ENCODE measurements around the gene DCBLD2.

The DCBLD2 gene

DNA sequence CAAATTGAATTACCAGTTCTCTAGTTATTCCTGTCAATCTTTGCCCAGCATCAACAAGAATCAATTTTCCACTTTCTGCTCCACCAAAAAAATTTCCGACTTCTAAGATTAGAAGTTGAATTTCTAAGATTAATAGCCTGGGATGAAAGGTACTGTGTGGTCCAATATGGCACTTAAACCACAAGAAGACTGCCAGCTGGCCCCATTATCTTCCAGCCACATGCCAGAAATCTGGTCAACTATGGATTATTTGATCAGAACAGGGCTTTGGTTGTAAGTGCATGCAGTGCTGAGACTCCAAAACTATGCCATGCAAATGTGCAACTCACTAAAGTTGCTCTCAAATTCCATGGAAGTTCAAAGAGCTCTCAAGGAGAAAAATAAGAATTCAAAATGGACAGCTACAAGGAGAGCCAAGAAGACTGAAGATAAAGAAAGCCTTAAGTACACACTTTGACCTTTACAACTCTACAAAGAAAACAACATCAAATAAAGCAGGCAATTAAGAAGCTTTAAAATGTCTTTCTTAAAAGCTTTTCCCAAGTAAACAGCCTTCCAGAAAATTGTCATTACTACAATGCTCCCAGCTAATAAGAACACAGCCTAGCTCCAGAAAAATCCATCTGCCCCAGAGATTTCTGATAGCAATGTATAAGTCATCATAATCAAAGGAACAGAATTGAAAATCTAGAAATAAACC is 74.1 kb downstream of the DCBLD2 start:
- no peak for DNase-seq

DNA sequence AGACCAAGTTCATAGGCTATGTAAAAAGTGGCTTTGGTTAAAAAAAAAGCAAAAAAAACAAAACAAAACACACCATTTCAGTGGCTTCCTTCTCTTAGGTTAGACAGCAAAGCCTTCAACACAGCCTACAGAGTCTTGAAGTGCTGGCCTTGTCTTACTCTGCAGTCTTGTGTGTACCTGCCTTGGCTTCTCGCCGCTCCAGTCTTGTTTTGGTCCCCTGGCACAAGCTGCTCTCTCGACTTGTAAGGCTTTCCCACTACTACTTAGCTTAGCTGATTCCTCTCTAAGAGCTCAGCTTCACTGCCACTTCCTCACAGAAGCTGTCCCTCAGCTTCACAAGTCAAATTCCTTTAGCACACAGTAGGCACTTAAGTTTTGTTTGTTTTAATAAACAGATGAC is 75.4 kb downstream of the DCBLD2 start:
- no peak for DNase-seq

DNA sequence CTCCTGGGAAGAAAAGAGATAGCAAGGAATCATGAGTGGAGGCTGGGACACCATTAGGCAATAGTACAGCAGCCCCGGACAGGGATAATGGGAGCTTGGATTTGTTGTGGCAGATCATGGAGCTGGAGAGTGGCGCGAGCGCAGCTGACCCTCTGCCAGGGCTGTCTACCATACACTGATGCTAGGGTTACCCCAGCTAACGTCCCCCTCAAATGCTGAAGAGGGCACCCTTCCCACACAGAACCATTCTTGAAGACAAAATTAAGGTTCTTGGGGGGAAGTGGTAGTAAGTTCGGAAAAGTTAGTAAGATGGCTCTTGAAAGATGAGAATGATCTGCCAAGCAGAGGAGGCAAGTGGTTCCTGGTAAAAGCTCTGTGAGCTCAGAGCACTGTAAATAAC is 77.2 kb downstream of the DCBLD2 start:
- no peak for DNase-seq

DNA sequence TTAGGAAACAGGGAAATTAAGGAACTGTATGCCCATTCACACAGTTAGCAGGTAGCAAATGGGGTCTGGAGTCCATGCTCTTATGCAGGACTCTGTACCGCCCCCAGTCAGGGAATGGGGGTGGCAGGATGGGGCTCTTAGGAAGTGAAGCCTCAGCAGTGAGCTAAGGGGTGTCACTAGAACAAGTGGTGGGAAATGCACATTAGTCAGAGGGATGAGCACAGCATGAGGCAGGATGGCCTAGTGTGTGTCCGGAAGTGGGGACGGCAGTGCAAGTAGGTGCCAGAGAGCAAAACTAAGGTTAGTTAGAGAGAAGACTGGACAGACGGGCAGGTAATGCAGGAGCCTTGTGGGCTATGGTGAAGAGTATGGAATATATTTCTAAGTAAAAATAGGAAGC is 77.7 kb downstream of the DCBLD2 start:
- DNase-seq, result no peak

DNA sequence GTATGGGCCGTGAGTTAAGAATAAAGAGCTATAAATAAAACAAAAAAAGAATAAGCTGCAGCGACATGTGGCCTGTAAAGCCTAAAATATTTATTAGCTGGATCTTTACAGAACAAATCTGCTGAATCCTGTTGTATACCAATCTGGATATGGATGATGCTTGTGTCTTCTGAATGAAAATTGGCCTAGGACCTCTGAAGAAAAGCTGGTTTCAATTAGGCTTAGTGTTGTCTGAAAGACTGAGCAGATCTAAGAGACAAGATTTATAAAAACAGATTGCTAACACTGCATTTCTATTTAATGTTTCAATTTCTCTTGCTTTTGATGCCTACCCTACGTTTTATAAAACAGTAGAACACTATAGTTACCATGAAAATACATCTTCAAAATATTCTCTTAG is 80.4 kb downstream of the DCBLD2 start:
- DNase-seq, result no peak

DNA sequence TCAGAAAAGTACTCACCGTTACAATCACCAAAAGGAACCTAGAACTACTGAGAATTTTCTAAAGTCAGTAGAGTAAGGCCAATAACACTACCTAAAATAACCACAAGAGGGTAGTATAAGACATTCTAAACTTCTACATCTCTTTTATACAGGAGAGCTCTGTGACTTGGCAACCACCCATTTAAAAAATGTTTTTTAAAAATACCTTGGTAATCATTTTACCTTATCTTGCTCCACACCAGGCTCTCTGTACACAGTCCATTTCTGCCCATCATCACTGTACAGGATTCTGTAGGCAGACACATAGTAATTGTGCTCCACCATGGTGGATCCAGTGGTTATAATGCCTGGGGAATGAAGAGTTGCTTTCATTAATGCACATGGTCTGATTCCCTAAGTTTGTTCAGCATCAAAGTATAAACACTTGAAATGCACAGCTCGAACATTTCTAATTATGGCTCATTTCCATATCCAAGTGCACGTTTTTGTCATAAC is 83.9 kb downstream of the DCBLD2 start:
- DNase-seq, result peak; percentile 83

DNA sequence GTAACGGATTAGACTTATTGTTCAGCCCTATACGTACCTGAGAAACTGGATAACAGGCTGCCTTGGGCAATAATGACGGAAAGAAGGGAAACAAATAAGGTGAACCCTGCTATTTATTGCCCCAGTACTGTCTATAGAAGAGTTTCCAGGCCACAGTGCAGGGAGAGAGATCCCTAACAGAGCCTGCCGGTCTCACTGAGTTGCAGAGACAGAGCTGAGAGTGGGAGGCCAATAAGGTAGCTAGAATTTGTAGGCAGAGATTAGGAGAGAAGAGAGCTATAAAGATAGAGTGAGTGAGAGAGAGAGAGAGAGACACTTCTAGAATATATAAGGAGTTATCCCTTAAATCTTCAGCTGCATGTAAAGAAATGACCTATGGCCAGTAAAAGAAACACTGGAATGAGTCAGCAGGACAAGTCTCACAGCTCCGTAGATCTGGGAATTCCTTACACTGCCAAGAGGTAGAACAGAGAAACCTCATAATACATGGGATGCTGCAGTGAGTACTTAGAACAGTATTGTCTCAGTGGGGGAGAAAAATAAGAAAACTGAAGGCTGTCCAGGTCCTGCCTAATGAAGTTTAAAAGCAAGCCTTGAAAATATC is 86.6 kb downstream of the DCBLD2 start:
- DNase-seq, result no peak

DNA sequence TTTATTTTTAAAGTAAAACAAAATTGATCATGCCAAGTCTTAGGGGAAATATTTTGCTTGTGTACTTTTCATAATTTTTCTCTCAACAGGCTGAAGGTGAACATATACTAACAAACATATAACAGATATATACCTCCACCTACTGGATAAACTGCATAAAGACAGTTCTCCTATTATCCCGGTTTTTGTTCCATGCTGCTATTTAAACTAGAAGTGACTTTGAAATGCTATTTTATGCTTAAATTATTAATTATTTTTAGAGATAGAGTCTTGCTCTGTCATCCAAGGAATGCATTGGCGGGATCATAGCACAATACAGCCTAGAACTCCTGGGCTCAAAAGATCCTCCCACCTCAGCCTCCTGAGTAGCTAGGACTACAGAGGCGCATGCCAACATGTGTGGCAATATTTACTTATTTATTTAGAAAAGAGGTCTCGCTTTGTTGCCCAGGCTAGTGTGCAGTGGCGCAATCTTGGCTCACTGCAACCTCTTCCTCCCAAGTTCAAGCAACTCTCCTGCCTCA is 88.6 kb downstream of the DCBLD2 start:
- DNase-seq, result peak; percentile 73

DNA sequence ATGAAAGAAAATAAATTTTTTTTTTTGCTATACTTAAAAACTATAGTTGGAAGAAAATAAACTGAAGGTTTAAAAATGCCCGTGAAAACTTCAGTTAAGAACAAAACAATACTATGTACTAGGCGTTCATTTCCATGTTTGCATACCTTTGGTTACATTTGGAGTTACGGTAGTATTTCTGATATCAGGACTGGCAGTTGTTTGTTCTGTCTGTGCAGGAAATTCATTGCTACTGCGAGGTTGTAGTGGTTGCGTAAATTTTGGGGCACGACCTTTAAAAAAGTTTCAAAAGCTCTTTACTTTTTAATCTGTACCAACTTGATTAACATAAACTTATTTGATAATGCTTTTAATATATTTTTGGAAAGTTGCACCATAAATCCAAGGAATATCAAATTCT is 90.4 kb downstream of the DCBLD2 start:
- peak; percentile 24 for DNase-seq

DNA sequence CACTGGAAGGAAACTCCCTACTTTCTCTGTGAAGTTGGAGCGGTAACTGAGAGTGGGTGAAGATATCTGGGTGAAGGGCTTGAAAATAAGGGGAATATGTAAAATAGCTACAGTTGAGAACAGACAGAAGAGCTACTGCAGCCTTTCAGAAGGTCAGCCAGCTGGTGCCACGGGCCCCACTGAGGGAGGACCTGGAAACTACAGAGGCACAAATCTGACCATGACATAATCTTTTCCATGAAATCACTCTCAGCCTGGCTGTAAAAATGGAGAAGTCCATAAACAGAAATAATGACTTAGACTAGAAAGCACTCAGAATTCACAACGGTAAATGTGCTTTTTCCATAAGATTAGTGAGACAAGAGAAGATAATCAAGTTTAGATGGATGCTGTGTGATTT is 91.9 kb downstream of the DCBLD2 start:
- DNase-seq, result no peak

DNA sequence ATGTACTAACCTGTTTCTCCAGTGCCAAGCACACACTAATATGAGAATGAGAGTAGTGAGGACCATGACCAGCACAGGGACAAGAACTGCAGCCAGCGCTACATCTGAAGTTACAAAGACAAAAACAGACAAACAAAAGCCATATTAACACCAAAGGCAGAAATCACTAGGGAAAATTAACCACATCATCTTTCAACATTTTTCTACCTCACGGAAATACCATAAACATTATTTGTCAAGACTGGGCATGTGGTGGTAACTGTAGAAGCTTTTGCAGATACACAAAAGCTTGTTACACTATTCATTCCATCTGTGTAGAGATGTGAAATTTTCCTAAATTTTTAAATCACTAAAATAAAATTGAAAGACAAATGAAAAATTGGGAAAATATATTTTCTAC is 93.4 kb downstream of the DCBLD2 start:
- DNase-seq, result no peak

DNA sequence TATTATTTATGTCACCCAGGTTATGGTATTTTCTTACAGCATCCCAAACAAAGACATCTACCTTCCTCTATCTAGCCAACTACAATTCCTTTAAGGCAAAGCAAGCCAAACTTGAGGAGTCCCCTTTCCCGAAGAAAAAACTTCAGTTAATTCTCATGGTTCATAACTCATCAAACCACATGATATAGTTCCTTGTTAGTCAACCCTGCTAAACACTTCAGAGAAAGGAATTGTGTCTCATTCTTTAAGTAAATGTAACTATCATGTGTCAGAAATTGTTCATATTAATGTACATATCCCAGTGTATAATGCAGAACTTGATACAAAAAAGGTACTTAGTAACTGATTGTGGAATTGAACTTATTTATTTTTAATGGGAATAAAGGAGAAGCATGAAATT is 93.9 kb downstream of the DCBLD2 start:
- no peak for DNase-seq

DNA sequence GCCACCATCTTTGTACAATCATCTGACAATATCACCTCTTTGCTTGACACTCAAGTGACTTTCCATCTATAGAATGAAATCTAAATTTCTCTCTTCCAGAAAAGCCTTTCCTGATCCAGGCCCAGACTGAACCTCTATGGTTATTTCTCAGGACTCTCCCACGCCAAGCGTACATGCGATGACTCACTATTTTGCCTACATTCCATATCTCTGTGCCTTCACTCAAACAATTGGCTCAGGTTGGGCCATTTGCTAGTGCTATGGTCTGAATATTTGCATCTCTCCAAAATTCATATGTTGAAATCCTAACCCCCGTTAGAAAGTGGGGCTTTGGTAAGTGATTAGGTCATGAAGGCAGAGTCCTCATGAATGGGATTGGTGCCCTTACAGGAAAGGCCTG is 94.5 kb downstream of the DCBLD2 start:
- DNase-seq, result no peak

DNA sequence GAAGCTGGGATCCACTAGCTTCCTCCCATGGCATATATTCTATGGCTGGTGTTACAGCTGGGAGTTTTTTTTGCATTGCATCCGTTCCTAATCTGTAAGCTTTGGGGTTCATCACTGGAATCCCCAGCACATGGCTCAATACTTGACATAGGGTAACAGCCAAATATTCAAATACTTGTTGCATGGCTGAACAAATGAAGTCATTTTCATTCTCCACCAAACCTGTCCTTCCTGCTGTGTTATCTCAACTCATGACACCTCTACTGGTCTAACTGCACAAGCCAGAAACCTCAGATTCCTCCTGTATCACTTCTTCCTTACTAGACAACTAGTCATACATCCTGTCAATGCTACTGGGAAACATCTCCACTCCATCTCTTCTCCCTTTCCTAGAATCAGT is 95.0 kb downstream of the DCBLD2 start:
- DNase-seq, result no peak

DNA sequence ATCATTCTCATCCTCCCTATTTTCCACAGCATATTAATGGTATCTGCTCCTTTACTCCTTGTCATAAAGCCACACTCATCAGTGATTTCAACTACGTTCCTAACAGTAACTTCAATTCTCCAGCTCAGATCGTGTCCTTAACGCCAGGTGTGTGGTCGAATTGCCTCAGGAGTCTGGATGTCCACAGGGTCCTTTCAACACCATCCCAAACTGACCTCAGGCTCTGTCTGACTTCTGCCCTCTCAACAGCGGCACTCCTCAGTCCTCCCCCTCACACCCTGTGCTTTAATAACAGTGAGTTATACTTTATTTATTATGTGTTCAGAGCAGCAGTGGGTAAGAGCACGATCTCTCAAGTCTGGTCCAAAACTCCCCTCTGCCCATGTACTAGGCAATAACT is 95.9 kb downstream of the DCBLD2 start:
- DNase-seq, result no peak

DNA sequence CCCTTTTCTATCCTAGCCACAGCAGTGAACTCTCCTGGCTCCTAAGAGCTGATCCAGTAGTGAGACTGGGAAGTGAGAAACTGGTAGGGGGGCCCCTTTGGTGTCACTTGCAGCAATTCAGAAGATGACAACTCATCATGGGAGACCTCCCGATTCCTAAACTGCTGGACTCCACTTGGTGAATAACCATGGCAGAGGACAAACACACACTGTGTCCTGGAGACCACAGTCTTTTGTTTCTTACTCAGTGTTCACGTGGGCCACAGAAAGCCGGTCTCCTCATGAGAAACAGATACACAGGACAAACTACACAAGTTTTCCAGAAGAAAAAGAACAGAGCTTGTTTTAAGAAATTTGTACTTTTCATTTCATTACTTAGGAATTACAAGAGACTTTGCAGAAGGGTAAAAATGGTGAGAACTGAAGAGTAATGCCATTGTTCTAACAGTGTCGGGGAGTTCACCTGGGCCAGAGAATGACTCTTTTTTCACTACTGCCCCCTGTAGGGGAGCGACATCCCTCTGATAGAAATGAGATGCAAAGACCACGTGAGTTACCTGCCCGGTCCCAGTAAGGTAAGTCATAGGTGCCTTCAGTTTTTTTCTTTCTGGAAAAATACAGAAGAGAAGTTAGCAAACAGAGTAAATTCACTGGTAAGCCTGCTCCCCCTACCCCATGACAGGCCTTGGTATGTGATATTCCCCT is 100.3 kb downstream of the DCBLD2 start:
- DNase-seq, result no peak

DNA sequence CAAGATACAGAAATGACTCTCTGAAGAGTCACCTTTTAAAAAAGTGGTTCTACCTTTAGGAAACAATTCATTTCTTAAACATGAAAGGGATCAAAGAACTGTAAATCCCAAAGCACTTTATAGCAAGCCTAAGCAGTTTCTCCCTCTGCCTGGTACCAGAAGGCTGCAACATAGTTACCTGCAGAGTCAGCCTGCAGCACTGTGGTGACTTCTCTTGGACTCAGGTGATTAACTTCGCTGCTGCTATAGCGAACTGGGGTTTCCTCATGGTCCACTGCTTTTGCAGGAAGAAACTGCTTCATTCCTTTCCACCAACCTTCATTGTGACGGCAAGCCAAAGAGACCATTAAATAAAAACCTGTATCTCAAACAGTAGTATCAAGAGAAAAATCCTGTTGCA is 101.1 kb downstream of the DCBLD2 start:
- no peak for DNase-seq

DNA sequence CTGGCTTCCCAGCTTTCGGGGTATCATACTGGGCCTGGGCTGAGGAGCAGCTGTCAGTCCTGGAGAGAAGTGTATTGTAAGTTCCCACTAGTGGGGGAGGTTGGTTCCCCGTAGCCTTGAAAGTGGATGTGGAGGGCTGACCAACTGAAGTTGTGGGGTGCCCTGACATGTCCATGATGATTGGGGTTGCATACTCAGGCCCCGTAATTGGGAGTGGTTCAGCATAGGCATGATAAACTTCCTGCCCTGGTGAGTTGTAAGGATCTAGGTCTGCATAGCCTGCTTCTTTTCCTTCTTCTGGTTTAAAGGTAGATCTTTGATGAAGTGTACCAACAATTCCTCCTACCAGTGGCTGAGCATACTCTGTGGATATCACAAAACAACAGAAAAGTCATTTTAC is 102.0 kb downstream of the DCBLD2 start:
- DNase-seq, result no peak

DNA sequence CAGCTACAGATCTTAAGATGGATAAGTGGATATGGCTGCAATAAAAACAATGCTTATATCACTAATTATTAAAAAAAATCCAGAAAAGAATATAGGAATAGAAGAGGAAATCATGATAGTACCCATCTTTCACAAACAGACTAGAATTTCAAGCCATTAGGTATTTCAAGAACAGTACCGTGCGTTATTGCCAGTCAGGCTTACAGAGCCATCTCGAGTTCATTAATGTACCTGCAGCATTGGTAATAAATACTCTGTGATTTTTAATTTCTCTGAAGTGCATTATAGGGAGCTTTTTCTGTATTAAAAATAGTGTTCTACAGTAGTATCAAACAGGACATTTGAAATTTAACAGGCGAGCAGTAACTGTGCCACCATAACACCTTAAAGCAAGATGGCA is 102.7 kb downstream of the DCBLD2 start:
- no peak for DNase-seq

DNA sequence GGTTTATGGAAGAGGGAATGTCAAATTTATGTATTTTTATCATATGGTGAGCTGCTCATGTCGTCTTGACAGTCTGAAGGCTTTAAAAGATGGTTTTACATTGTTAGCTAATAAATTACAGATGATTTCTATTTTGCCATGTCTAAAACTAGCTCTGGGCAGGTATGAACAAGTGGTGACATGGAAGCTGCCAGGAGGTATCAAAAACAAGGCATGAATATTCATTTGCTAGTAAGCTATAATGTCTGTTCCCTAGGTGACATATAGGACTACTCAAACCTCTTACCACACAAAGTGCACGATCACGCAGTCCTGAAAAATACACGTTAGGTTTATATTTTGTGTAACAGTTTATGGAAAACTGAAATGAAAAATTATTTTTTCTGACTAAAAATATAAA is 103.6 kb downstream of the DCBLD2 start:
- no peak for DNase-seq

DNA sequence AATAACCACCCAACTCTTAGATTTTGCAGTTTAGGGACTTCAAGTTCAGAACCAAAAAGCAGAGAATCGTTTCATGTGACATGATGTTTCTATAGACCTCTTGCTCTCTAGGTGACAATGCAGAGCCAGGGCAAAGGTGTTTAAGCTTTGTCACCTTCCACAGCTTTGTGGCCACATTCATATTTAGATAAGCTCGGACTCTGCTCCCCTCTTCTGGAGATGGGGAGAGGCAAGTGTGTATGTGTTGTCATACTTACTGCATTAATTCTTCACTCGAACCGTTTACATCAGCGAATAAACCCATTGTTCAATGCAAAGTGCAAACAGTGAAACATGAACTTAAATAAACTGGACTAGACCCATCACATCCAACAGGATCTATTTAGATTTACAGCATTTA is 105.2 kb downstream of the DCBLD2 start:
- no peak for DNase-seq

DNA sequence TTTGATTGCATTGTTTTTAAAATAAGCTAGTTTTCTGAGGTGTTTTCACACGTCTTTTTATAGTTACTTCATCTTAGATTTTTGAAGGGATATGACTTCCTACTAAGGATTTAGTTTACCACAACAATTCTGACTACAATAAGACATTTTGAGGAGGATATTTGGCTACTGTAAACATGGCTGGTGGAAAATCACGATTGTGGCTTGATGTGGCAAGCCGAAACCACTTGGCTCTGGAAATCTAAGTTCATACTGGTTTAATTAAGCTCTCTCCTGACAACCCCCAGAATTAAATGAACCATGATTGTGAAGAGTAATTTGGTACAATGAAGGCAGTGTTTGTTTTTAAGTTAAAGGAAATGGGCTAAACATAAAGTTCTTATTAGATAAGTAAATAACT is 107.5 kb downstream of the DCBLD2 start:
- DNase-seq, result no peak

DNA sequence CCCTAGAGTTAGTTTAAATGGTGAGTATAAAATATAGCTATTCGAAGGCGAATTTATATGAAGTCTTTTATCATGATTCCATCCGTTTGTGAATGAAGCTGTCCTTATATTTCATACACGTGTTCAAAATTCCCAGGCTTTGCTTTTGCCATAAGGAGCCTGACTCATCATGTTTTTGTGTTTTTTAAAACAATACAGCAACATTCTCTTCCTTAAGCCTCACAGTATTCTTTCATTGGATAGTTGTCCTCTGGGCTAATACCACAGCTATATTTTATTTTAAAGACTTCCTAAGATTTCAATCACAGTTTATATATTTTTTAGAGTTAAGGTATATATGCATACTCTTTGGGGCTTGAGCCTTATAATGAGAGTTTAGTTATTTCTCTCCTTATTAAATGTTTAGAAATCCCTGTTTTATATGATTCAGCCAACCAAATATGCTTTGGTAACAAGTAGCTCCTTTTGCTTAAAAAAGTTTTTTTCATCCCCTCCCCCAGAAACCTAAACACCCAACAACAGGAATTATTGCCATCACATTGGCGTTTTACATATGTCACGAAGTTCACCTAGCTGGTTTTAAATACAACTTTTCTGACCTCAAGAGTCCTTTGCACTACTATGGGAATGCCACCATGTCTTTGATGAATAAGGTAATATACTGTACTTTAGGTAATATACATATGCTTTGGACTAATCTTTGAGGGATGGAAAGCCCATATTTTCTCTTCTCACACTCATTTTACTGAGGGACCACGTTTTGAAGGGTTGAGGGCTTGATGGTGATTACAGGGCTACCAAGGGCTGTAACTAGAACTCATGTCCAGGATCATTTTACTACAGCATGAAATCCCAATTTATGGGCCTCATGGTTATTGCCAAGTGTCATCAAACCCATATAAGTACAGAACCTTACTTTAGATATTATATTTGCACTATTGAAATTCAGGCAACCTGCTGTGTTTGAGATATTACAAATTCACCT is 109.9 kb downstream of the DCBLD2 start:
- no peak for DNase-seq
